K562 (cell line): Measurements from ENCODE around the gene ATG7. TPM values are rescaled to one million over a fixed set of nuclear protein-coding genes. Genes with fewer than 3 reads are reported as not detected.

Source experiments
- ARID2 ChIP-seq: fragments of 450-650 bp; IDR thresholded peaks from 2 replicates; pipeline ENCODE4 v1.6.1; 2017; ENCODE audit warnings: antibody characterized with exemption, mild to moderate bottlenecking
- ESRRB ChIP-seq: fragments of 250-450 bp; sonication (Bioruptor Pico); IDR thresholded peaks from 2 replicates; pipeline ENCODE4 v1.5.0; 2020; ENCODE audit warnings: mild to moderate bottlenecking, moderate library complexity, borderline replicate concordance
- GABPA ChIP-seq: fragments of 200-800 bp; sonication (Bioruptor generic); conservative IDR thresholded peaks from 2 replicates; pipeline ENCODE4 v1.6.1; 2016; ENCODE audit warnings: low read depth, missing genetic modification characterization, missing compliant biosample characterization
- IRF2 ChIP-seq: sonication (generic); formaldehyde crosslinking; IDR thresholded peaks from 2 replicates; pipeline ENCODE4 v1.8.1; 2022; ENCODE audit warnings: mild to moderate bottlenecking, missing genetic modification reagents
- KLF1 ChIP-seq: fragments of 450-650 bp; IDR thresholded peaks from 2 replicates; pipeline ENCODE4 v1.6.1; 2016; ENCODE audit warnings: missing genetic modification characterization, missing compliant biosample characterization
- MXI1 ChIP-seq: IDR thresholded peaks from 2 replicates; pipeline ENCODE4 v1.6.1; 2011; ENCODE audit warnings: low read depth, mild to moderate bottlenecking, improper control_type of control experiment, low read length
- NUFIP1 ChIP-seq: fragments of 450-650 bp; IDR thresholded peaks from 2 replicates; pipeline ENCODE4 v1.6.1; 2018; ENCODE audit not compliant: partially characterized antibody
- ZNF253 ChIP-seq: fragments of 250-450 bp; sonication (Bioruptor Pico); conservative IDR thresholded peaks from 2 replicates; pipeline ENCODE4 v1.6.1; 2021; ENCODE audit warnings: mild to moderate bottlenecking
- ZNF696 ChIP-seq: fragments of 250-450 bp; sonication (Bioruptor Pico); conservative IDR thresholded peaks from 2 replicates; pipeline ENCODE4 v1.4.0; 2020; ENCODE audit warnings: mild to moderate bottlenecking, moderate library complexity
- ZNF77 ChIP-seq: fragments of 250-450 bp; sonication (Bioruptor Pico); IDR thresholded peaks from 2 replicates; pipeline ENCODE4 v1.5.0; 2020
- polyA plus RNA-seq, 8 experiments: library from polyadenylated mRNA; depleted of rRNA in 4 of 8; stranded (reverse) in 5 of 8; unstranded in 3 of 8; fragments of >200 nt; fragmentation: Nextera tagmentation in 2 of 8; fragmentation: Illumina TruSeq in 1 of 8; extraction: Ambion mirVana in 2 of 8; extraction: Trizol in 1 of 8; gene quantifications; 2 replicates each; pipeline versions ENCODE4 v1.2.1 to v1.2.3, GENCODE V29; 2011 to 2014; ENCODE audit warnings: inconsistent platforms in 1 of 8, missing spikeins in 1 of 8
- total RNA-seq, 7 experiments: library from RNA; depleted of rRNA in 6 of 7; stranded (reverse); fragments of >200 nt in 6 of 7; fragmentation: Illumina TruSeq in 2 of 7; extraction: Trizol in 2 of 7; gene quantifications; 2 replicates each; pipeline versions ENCODE4 v1.2.1 to v1.2.3, GENCODE V29; 2011 to 2021; ENCODE audit warnings: low replicate concordance in 1 of 7
- TF ChIP-seq, protein P1 (sequence below): fragments of 450-650 bp; IDR thresholded peaks from 2 replicates; pipeline ENCODE4 v1.6.1; 2017; ENCODE audit warnings: antibody characterized with exemption
- TF ChIP-seq, protein P2 (sequence below): IDR thresholded peaks from 3 replicates; pipeline ENCODE4 v1.6.1; 2011; ENCODE audit warnings: borderline replicate concordance, mild to moderate bottlenecking; ENCODE audit not compliant: insufficient read length, insufficient read depth
- TF ChIP-seq, protein P3 (sequence below): fragments of 250-450 bp; sonication (Bioruptor Pico); IDR thresholded peaks from 2 replicates; pipeline ENCODE4 v1.5.0; 2021
- TF ChIP-seq, protein P4 (sequence below): fragments of 450-650 bp; IDR thresholded peaks from 2 replicates; pipeline ENCODE4 v1.6.1; 2016; ENCODE audit warnings: missing biosample characterization, missing genetic modification characterization
- TF ChIP-seq, protein P5 (sequence below): fragments of 250-450 bp; sonication (Bioruptor Pico); IDR thresholded peaks from 2 replicates; pipeline ENCODE4 v1.4.0; 2020
- TF ChIP-seq, protein P6 (sequence below): fragments of 450-650 bp; formaldehyde crosslinking; IDR thresholded peaks from 2 replicates; pipeline ENCODE4 v1.4.0; 2020; ENCODE audit warnings: mild to moderate bottlenecking, mixed read lengths
- TF ChIP-seq, protein P7 (sequence below): fragments of 200-400 bp; formaldehyde crosslinking; IDR thresholded peaks from 2 replicates; pipeline ENCODE4 v1.6.1; 2017; ENCODE audit warnings: mild to moderate bottlenecking, low read depth, low read length, moderate library complexity

ATG7 gene
- total and polyA plus RNA-seq, 9 of the 15 experiments (the other 6 are each of a cell fraction or from before 2014, with no cell fraction given): 18.3 to 45.3 (median 33.6) TPM

DNA sequence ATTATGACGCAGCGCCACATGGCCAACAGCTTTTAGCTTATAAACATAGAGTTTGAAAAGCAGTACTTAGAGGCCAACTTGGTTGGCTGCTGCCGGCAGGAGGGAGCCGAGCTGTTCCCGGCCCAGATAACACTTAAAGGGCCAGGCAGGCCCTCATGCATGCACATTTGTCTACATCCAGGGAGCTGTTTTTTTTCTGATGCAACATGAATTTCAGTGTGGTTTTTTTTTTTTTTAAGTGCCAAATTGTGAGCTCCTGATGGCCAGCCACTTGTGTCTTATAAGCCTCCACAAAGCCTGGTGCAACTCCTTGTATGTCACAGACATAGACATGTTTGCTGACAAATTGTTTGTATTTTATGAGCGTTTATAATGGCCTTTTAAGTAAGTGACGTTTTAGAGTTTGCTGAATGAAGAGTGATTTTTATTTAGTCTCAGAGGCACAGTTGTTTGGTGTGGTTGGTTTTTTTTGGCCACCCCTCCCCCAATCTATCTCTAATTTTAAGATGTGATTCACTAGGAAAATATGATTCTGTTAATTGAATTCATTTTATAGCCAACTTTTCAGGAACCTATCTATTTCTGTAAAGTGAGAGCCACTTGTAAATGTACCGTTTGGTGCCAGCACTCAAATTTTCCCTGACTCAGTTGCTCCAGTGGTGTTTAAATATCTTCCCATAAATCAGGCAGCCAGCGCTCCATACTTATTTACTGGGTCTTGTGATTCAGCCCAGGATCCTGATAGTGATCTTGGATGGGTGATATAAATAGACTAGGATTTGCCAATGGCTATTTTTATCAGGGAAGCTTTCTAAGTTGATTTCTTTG lies 237.2 kb downstream of the ATG7 start (continued):
- TF ChIP-seq ZNF253 (no peak), ZNF696 (CRISPR knock-in tag) (no peak), ESRRB (no peak), IRF2 (no peak), MXI1 (no peak), NUFIP1 (no peak), ARID2 (no peak), ZNF77 (CRISPR knock-in tag) (no peak), KLF1 (tag) (no peak), GABPA (no peak)
- TF ChIP-seq, protein P1, sequence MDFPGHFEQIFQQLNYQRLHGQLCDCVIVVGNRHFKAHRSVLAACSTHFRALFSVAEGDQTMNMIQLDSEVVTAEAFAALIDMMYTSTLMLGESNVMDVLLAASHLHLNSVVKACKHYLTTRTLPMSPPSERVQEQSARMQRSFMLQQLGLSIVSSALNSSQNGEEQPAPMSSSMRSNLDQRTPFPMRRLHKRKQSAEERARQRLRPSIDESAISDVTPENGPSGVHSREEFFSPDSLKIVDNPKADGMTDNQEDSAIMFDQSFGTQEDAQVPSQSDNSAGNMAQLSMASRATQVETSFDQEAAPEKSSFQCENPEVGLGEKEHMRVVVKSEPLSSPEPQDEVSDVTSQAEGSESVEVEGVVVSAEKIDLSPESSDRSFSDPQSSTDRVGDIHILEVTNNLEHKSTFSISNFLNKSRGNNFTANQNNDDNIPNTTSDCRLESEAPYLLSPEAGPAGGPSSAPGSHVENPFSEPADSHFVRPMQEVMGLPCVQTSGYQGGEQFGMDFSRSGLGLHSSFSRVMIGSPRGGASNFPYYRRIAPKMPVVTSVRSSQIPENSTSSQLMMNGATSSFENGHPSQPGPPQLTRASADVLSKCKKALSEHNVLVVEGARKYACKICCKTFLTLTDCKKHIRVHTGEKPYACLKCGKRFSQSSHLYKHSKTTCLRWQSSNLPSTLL: no peak
- TF ChIP-seq, protein P2, sequence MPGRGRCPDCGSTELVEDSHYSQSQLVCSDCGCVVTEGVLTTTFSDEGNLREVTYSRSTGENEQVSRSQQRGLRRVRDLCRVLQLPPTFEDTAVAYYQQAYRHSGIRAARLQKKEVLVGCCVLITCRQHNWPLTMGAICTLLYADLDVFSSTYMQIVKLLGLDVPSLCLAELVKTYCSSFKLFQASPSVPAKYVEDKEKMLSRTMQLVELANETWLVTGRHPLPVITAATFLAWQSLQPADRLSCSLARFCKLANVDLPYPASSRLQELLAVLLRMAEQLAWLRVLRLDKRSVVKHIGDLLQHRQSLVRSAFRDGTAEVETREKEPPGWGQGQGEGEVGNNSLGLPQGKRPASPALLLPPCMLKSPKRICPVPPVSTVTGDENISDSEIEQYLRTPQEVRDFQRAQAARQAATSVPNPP: no peak
- TF ChIP-seq, protein P3, sequence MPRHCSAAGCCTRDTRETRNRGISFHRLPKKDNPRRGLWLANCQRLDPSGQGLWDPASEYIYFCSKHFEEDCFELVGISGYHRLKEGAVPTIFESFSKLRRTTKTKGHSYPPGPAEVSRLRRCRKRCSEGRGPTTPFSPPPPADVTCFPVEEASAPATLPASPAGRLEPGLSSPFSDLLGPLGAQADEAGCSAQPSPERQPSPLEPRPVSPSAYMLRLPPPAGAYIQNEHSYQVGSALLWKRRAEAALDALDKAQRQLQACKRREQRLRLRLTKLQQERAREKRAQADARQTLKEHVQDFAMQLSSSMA: no peak
- TF ChIP-seq, protein P4, sequence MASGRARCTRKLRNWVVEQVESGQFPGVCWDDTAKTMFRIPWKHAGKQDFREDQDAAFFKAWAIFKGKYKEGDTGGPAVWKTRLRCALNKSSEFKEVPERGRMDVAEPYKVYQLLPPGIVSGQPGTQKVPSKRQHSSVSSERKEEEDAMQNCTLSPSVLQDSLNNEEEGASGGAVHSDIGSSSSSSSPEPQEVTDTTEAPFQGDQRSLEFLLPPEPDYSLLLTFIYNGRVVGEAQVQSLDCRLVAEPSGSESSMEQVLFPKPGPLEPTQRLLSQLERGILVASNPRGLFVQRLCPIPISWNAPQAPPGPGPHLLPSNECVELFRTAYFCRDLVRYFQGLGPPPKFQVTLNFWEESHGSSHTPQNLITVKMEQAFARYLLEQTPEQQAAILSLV (tag): peak; percentile 74
- TF ChIP-seq, protein P5, sequence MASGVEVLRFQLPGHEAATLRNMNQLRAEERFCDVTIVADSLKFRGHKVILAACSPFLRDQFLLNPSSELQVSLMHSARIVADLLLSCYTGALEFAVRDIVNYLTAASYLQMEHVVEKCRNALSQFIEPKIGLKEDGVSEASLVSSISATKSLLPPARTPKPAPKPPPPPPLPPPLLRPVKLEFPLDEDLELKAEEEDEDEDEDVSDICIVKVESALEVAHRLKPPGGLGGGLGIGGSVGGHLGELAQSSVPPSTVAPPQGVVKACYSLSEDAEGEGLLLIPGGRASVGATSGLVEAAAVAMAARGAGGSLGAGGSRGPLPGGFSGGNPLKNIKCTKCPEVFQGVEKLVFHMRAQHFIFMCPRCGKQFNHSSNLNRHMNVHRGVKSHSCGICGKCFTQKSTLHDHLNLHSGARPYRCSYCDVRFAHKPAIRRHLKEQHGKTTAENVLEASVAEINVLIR: no peak
- TF ChIP-seq, protein P6, sequence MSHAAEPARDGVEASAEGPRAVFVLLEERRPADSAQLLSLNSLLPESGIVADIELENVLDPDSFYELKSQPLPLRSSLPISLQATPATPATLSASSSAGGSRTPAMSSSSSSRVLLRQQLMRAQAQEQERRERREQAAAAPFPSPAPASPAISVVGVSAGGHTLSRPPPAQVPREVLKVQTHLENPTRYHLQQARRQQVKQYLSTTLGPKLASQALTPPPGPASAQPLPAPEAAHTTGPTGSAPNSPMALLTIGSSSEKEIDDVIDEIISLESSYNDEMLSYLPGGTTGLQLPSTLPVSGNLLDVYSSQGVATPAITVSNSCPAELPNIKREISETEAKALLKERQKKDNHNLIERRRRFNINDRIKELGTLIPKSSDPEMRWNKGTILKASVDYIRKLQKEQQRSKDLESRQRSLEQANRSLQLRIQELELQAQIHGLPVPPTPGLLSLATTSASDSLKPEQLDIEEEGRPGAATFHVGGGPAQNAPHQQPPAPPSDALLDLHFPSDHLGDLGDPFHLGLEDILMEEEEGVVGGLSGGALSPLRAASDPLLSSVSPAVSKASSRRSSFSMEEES (CRISPR knock-in tag): no peak
- TF ChIP-seq, protein P7, sequence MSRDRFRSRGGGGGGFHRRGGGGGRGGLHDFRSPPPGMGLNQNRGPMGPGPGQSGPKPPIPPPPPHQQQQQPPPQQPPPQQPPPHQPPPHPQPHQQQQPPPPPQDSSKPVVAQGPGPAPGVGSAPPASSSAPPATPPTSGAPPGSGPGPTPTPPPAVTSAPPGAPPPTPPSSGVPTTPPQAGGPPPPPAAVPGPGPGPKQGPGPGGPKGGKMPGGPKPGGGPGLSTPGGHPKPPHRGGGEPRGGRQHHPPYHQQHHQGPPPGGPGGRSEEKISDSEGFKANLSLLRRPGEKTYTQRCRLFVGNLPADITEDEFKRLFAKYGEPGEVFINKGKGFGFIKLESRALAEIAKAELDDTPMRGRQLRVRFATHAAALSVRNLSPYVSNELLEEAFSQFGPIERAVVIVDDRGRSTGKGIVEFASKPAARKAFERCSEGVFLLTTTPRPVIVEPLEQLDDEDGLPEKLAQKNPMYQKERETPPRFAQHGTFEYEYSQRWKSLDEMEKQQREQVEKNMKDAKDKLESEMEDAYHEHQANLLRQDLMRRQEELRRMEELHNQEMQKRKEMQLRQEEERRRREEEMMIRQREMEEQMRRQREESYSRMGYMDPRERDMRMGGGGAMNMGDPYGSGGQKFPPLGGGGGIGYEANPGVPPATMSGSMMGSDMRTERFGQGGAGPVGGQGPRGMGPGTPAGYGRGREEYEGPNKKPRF: no peak
